ENCODE results near the gene PDCD4.

PDCD4 gene

GRCh38 chr10:110927461-110927860 lies 55.7 kb downstream of the PDCD4 start:
- DNase-seq: no peak

GRCh38 chr10:110931769-110932381 lies 60.1 kb downstream of the PDCD4 start:
- no peak for DNase-seq

GRCh38 chr10:110932505-110933180 lies 60.9 kb downstream of the PDCD4 start:
- no peak for DNase-seq

GRCh38 chr10:110936757-110937156 lies 65.0 kb downstream of the PDCD4 start:
- DNase-seq: no peak

- no peak for DNase-seq
Observed at GRCh38 chr10:110939419-110939818, 67.7 kb downstream of the PDCD4 start.

GRCh38 chr10:110944792-110945396 lies 73.2 kb downstream of the PDCD4 start:
- no peak for DNase-seq

DNA sequence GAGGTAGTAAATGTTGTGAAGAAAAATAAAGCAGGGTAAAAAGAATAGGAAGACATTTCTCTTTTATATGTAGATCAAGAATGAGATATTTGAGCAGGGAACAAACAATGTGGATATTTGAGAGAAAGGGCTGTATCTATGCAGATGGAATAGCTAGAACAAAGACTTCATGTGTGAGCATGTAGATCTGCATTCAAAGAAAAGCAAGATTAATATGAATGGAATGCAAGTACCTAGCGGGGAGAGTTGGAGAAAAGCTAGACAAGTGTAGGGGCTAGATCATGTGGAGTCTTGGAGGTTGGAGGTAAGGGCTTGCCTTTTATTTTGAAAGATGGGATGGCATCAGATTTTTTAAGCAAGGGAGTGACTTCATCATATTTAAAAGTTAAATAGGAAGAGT lies 74.8 kb downstream of the PDCD4 start:
- DNase-seq: no peak

DNA sequence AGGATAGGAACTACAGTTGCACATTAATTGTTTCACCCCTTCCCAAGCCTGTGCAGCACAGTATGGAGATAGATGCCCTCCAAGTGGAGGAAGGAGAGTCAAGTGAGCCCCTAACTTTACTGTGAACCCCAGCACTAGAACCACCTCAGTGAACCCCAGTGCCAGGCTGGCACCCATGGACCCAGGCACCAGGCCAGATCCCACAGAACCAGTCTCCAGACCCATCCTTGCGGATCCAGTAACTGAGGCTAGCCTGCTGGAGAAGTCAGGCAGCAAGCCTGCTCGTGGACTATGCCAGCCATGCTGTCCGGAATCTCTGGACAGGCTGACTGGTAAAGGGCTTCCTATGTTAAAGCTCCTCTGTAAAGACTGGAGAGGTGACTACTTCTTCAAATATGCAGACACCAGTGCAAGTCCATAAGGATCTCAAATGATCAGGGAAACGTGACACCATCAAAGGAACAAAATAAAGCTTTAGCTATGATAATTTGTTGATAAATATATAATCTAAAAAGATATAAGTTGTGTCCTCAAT lies 75.4 kb downstream of the PDCD4 start:
- no peak for DNase-seq
